GM12801 (cell line): ENCODE data around the gene RASA3.

ENCODE experiments used
- TF ChIP-seq, protein P1 (sequence below): IDR thresholded peaks from one replicate; pipeline ENCODE4 v1.5.1; 2011; ENCODE audit warnings: control low read depth; ENCODE audit not compliant: insufficient read length; ENCODE audit errors: extremely low read depth

RASA3 gene

GRCh38 chr13:113979791-113980471 is 152.5 kb downstream of the RASA3 start:
- TF ChIP-seq, protein P1, sequence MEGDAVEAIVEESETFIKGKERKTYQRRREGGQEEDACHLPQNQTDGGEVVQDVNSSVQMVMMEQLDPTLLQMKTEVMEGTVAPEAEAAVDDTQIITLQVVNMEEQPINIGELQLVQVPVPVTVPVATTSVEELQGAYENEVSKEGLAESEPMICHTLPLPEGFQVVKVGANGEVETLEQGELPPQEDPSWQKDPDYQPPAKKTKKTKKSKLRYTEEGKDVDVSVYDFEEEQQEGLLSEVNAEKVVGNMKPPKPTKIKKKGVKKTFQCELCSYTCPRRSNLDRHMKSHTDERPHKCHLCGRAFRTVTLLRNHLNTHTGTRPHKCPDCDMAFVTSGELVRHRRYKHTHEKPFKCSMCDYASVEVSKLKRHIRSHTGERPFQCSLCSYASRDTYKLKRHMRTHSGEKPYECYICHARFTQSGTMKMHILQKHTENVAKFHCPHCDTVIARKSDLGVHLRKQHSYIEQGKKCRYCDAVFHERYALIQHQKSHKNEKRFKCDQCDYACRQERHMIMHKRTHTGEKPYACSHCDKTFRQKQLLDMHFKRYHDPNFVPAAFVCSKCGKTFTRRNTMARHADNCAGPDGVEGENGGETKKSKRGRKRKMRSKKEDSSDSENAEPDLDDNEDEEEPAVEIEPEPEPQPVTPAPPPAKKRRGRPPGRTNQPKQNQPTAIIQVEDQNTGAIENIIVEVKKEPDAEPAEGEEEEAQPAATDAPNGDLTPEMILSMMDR: no peak

- TF ChIP-seq, protein P1: no peak
Observed at GRCh38 chr13:113978741-113979481, 153.5 kb downstream of the RASA3 start.

GRCh38 chr13:113977976-113978375 is 154.4 kb downstream of the RASA3 start:
- TF ChIP-seq, protein P1: no peak

DNA sequence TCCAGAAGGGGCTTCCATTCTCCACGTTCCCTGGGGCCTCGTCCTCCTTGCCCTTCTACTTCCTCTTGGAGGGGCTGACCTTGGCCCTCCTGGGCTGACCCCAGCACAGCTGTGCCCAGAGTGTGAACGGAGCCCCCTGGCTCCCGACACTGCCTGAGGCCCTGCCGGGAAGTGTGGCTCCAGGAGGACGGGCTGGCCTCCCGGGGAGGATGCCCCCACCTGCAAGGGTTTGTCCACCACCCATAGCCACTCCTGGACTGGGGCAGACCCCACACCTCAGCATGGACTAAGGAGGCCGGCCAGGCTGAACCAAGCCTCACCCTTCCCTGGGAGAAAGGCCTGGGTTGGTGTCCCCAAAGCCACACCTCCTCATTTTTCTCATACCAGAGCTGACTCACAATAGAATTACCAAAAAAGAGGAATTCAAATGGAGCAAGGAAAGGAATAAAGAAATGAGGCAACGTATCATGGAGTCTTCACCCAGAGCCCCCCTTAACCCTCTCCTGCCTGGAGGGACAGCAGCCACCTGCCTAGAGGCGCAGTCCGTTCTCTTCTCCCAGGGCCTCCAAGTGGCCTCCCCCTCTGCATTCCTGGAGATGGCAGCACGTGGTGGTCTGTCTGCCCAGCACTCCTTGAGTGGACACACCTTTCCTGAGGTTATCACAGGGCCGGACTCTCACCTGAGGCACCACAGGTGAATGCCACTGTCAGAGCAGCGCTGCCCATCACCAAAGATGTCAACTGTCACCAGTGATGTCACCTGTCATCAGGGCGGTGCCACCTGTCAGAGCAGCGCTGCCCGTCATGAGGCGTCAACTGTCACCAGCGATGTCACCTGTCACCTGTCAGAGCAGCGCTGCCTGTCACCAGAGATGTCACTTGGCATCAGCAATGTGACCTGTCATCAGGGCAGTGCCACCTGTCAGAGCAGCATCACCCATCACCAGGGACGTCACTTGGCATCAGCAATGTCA is 155.4 kb downstream of the RASA3 start:
- TF ChIP-seq, protein P1: no peak

GRCh38 chr13:113975416-113975815 is 157.0 kb downstream of the RASA3 start:
- TF ChIP-seq, protein P1: no peak

DNA sequence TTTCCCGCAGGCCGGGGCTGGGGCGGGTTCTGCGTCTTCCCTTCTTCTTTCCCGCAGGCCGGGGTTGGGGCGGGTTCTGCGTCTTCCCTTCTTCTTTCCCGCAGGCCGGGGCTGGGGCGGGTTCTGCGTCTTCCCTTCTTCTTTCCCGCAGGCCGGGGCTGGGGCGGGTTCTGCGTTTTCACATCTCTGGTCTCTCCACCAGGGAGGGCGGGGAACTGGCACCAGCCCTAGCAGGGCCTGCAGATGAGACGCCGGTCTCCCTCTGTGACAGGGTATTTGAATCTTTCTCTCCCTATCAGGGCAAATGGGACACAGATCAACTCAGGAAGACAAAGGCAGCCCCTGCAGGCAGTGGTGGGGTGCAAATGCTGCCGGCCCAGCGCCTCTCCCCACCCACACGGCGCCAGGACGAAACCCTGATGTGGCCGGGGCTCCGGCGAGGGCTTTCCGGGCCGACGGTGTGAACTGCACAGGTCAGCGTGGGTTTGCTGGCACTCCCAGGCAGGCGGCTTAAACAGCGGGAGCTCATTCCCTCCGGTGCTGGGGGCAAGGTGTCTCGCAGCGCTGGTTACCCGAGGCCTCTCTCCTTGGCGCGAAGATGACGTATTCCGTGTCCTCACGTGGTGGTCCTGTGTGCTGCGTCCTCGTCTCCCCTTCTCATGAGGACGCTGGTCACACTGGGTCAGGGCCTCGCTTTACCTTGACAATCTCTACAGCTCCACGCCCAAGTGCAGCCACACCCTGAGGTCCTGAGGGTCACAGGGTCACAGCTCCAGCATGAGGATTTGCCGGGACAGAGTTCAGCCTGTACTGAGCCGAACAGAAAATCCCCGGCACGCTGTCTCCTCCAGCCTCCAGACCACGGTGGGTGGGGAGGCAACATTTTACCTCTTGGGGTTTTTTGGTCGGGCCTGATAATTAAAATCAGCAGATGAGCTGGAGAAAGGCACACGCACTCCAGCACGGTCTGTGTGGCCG is 157.8 kb downstream of the RASA3 start:
- TF ChIP-seq, protein P1: no peak
